HCT116 (cell line): ENCODE measurements around the gene CDH5. TPM values are rescaled to one million over a fixed set of nuclear protein-coding genes. Genes with fewer than 3 reads are reported as not detected.
A peak's percentile ranks its signal among the peaks of the same experiment; 100 is the strongest.

Experiments
- ATAC-seq: fragments of 200-7000 bp; cut with Tn5 transposase; 2 replicates; pipeline ENCODE4 v1.9.1; 2020; ENCODE audit warnings: mild to moderate bottlenecking, moderate library complexity
- BruUV-seq: library from RNA; stranded (reverse); fragments of 400-500 nt; replicated peaks from 2 replicates; lab custom pipeline; 2021; lab: Mats Ljungman, UMichigan
- CTCF ChIA-PET: fragments of 300-600 bp; sonication (Branson Sonifier 250); formaldehyde crosslinking; loops from one replicate; lab custom pipeline; 2021; ENCODE audit warnings: antibody characterized with exemption; lab: Charles Lee
- POLR2A ChIA-PET: fragments of 300-600, 350-600 bp; sonication (Branson Sonifier 250); formaldehyde crosslinking; loops from one replicate; lab custom pipeline; 2021; ENCODE audit warnings: antibody characterized with exemption; lab: Charles Lee
- RAD21 ChIA-PET, 2 experiments: fragments of 300-600 bp; sonication (Branson Sonifier 250); formaldehyde crosslinking; loops; one replicate each; lab custom pipeline; 2023; ENCODE audit warnings: low total read pairs in 2 of 2; ENCODE audit not compliant: uncharacterized antibody in 2 of 2, unreplicated experiment in 2 of 2, low non-redundant PET in 1 of 2; lab: Charles Lee
- DNase-seq: peaks from one replicate; pipeline ENCODE4 v3.0.0-alpha.2; 2010; ENCODE audit warnings: low read depth, low spot score
- H2AFZ ChIP-seq: fragments of 200-600 bp; shearing (Covaris generic), sonication (generic); 2 replicates; pipeline ENCODE4 v1.6.1; 2017; ENCODE audit warnings: low read depth, mixed run types, mixed read lengths, antibody characterized with exemption, low read length; ENCODE audit not compliant: poor library complexity, severe bottlenecking
- H3K27ac ChIP-seq: 2 replicates; pipeline ENCODE4 v1.5.1; 2012; ENCODE audit warnings: low read depth, low read length
- H3K27me3 ChIP-seq: fragments of 200-600 bp; sonication (generic); 2 replicates; pipeline ENCODE4 v1.6.1; 2016; ENCODE audit warnings: mixed run types, low read length, mixed read lengths; ENCODE audit not compliant: insufficient read depth
- H3K36me3 ChIP-seq, 2 experiments: fragments of 200-500 bp in 1 of 2; fragments of 200-600 bp in 1 of 2; sonication (Bioruptor generic) in 1 of 2; sonication (generic) in 1 of 2; 2 replicates each; pipeline versions ENCODE4 v1.5.1 to v1.6.1; 2014 to 2016; ENCODE audit warnings: low read length in 2 of 2, inconsistent platforms in 1 of 2, mixed read lengths in 1 of 2, mixed run types in 1 of 2; ENCODE audit not compliant: insufficient read depth in 2 of 2, control insufficient read depth in 1 of 2
- H3K4me1 ChIP-seq, 2 experiments: fragments of 200-600 bp in 1 of 2; sonication (generic) in 1 of 2; 2 replicates each; pipeline versions ENCODE4 v1.5.1 to v1.6.1; 2012 to 2017; ENCODE audit warnings: low read length in 2 of 2, inconsistent platforms in 1 of 2, mild to moderate bottlenecking in 1 of 2, mixed read lengths in 1 of 2, mixed run types in 1 of 2, moderate library complexity in 1 of 2; ENCODE audit not compliant: insufficient read depth in 2 of 2, control insufficient read depth in 1 of 2
- H3K4me2 ChIP-seq: fragments of 200-600 bp; sonication (generic); 2 replicates; pipeline ENCODE4 v1.6.1; 2017; ENCODE audit warnings: mixed run types, low read length, mixed read lengths
- H3K4me3 ChIP-seq, 2 experiments: fragments of 200-600 bp in 1 of 2; sonication (generic) in 1 of 2; replicated peaks in 1 of 2; 2 replicates each; pipeline ENCODE4 v1.5.1; 2011 to 2016; ENCODE audit warnings: low read length in 2 of 2, control low read depth in 1 of 2, low read depth in 1 of 2, mild to moderate bottlenecking in 1 of 2, mixed read lengths in 1 of 2, mixed run types in 1 of 2
- H3K79me2 ChIP-seq: fragments of 200-600 bp; sonication (generic); 2 replicates; pipeline ENCODE4 v1.6.1; 2017; ENCODE audit warnings: mild to moderate bottlenecking, mixed run types, low read length, moderate library complexity, mixed read lengths; ENCODE audit not compliant: insufficient read depth
- H3K9ac ChIP-seq: fragments of 200-600 bp; sonication (generic); 2 replicates; pipeline ENCODE4 v1.6.1; 2016; ENCODE audit warnings: low read length, mixed read lengths
- H3K9me2 ChIP-seq: fragments of 200-600 bp; sonication (generic), shearing (Covaris generic); 2 replicates; pipeline ENCODE4 v1.6.1; 2017; ENCODE audit warnings: mixed run types, mild to moderate bottlenecking, moderate library complexity; ENCODE audit not compliant: insufficient read depth
- H3K9me3 ChIP-seq, 2 experiments: fragments of 200-500 bp in 1 of 2; fragments of 200-600 bp in 1 of 2; sonication (Bioruptor generic) in 1 of 2; sonication (generic) in 1 of 2; 2 replicates each; pipeline ENCODE4 v1.6.1; 2014 to 2017; ENCODE audit warnings: low read length in 2 of 2, mixed read lengths in 2 of 2, inconsistent platforms in 1 of 2, low read depth in 1 of 2, mild to moderate bottlenecking in 1 of 2, mixed run types in 1 of 2, moderate library complexity in 1 of 2; ENCODE audit not compliant: control insufficient read depth in 1 of 2, insufficient read depth in 1 of 2
- H4K20me1 ChIP-seq: fragments of 200-600 bp; sonication (generic), shearing (Covaris generic); 2 replicates; pipeline ENCODE4 v1.6.1; 2017; ENCODE audit warnings: mixed run types, mild to moderate bottlenecking, moderate library complexity; ENCODE audit not compliant: insufficient read depth
- CBX3 ChIP-seq: IDR thresholded peaks from 2 replicates; pipeline ENCODE4 v1.6.1; 2012; ENCODE audit warnings: low read depth
- CTCF ChIP-seq, 3 experiments: fragments of 200-600 bp in 1 of 3; sonication (generic) in 1 of 3; IDR thresholded peaks in 2 of 3; conservative IDR thresholded peaks in 1 of 3; 2 replicates each; pipeline ENCODE4 v1.5.1; 2012 to 2017; ENCODE audit warnings: low read depth in 2 of 3, low read length in 2 of 3, antibody characterized with exemption in 1 of 3, borderline replicate concordance in 1 of 3, control low read depth in 1 of 3, mild to moderate bottlenecking in 1 of 3, mixed read lengths in 1 of 3, mixed run types in 1 of 3, moderate library complexity in 1 of 3; ENCODE audit not compliant: insufficient read depth in 1 of 3
- ELF1 ChIP-seq: IDR thresholded peaks from 2 replicates; pipeline ENCODE4 v1.6.1; 2012; ENCODE audit warnings: low read depth, borderline replicate concordance
- EZH2 ChIP-seq: fragments of 200-600 bp; sonication (generic); IDR thresholded peaks from 2 replicates; pipeline ENCODE4 v1.6.1; 2017; ENCODE audit warnings: antibody characterized with exemption, mixed run types
- JUND ChIP-seq: IDR thresholded peaks from 2 replicates; pipeline ENCODE4 v1.6.1; 2012
- MAX ChIP-seq: IDR thresholded peaks from 2 replicates; pipeline ENCODE4 v1.6.1; 2012
- RAD21 ChIP-seq: IDR thresholded peaks from 2 replicates; pipeline ENCODE4 v1.6.1; 2012; ENCODE audit warnings: low read depth, mild to moderate bottlenecking
- REST ChIP-seq: IDR thresholded peaks from 2 replicates; pipeline ENCODE4 v1.6.1; 2012; ENCODE audit warnings: low read depth
- SP1 ChIP-seq: IDR thresholded peaks from 2 replicates; pipeline ENCODE4 v1.6.1; 2012; ENCODE audit warnings: low read depth
- SRF ChIP-seq: IDR thresholded peaks from 2 replicates; pipeline ENCODE4 v1.6.1; 2012; ENCODE audit warnings: low read depth
- TCF7L2 ChIP-seq: IDR thresholded peaks from 2 replicates; pipeline ENCODE4 v1.7.0; 2011; ENCODE audit warnings: borderline replicate concordance, inconsistent platforms; ENCODE audit not compliant: insufficient read depth, insufficient read length; ENCODE audit errors: extremely low read depth
- YY1 ChIP-seq: IDR thresholded peaks from 2 replicates; pipeline ENCODE4 v1.6.1; 2011; ENCODE audit warnings: low read length, low read depth, moderate library complexity, mild to moderate bottlenecking; ENCODE audit not compliant: insufficient replicate concordance; ENCODE audit errors: extremely low read depth
- ZBTB33 ChIP-seq: IDR thresholded peaks from 2 replicates; pipeline ENCODE4 v1.6.1; 2011; ENCODE audit warnings: mild to moderate bottlenecking, low read length, moderate library complexity; ENCODE audit not compliant: insufficient replicate concordance; ENCODE audit errors: extremely low read depth
- ZFX ChIP-seq: fragments of 450-650 bp; IDR thresholded peaks from 2 replicates; pipeline ENCODE4 v1.6.1; 2017
- intact Hi-C: fragments of 100-400 bp; cut with micrococcal nuclease; formaldehyde crosslinking; loops from 2 replicates; pipeline ENCODE4 v1.10.0; 2022
- total RNA-seq: library from RNA; stranded (reverse); gene quantifications from one replicate; pipeline ENCODE4 v1.2.1, GENCODE V29; 2021; ENCODE audit not compliant: unreplicated experiment

CDH5 gene
- total RNA-seq, 1 experiment from 2014 or later: 0.15 TPM

GRCh38 chr16:66409156-66409555 lies 42.7 kb downstream of the CDH5 start:
- Histone ChIP-seq H3K27ac (peak overlapping the region; percentile 69; the same call in 1 of the 2 replicates), H2AFZ (no peak overlapping the region)
- no TSS peak for BruUV-seq

More at GRCh38 chr16:66409156-66409555, 42.7 kb downstream of the CDH5 start:
- Histone ChIP-seq H3K4me1 (peaks cover 20 to 37% of the 10 kb centered on the region in 2 experiments), H4K20me1 (no peaks in the 10 kb centered on the region), H3K4me3 (peak overlapping the region; percentile 48 to 57), H3K9ac (peak overlapping the region; percentile 64), H3K4me2 (peak overlapping the region; percentile 82), H3K9me3 (no peaks in the 10 kb centered on the region; a peak in 1 of 4 replicates), H3K27me3 (0 out of 2 replicates have a peak, but pooled peaks cover 3% of the 10 kb centered on the region), H3K79me2 (no peaks in the 10 kb centered on the region), H3K36me3 (no peaks in the 10 kb centered on the region), H3K9me2 (no peaks in the 10 kb centered on the region)
- ChIA-PET CTCF (interaction anchor here (1.5 to 3.8 kb wide), 2 partner anchors 71 to 73 kb away, joined by 5 to 10 read pairs; no protein-coding TSS in a partner anchor), POLR2A (interaction anchor here (0.6 kb wide), 1 partner anchor 224 kb away, joined by 8 read pairs; no protein-coding TSS in a partner anchor), RAD21 (interaction anchor here in 1 of 2 experiments (0.6 kb wide), 1 partner anchor 459 kb away, joined by 3 read pairs; no protein-coding TSS in a partner anchor)
- intact Hi-C loops: loop anchor here (2.0 to 10.0 kb wide), 5 partner anchors 62 to 333 kb away; no protein-coding TSS in a partner anchor
- ATAC-seq (no peak), DNase-seq (no peak)
- TF ChIP-seq ZBTB33 (no peak), CBX3 (0 out of 2 replicates have a peak, but pooled peaks have one; percentile 4), ZFX (no peak), ELF1 (no peak), CTCF (IDR thresholded peaks at IDR 0.05 in 2 of 3, conservative IDR thresholded peaks at IDR 0.05 in 1 of 3; ENCODE audit: borderline replicate concordance in 1 of 3, insufficient read depth in 1 of 3, low read depth in 2 of 3, low read length in 2 of 3) (no peak), REST (no peak), JUND (no peak; the same call in 1 of the 2 replicates), TCF7L2 (no peak), MAX (peak; percentile 13; the same call in 1 of the 2 replicates), YY1 (no peak), SP1 (0 out of 2 replicates have a peak, but pooled peaks have one; percentile 19), EZH2 (no peak), RAD21 (0 out of 2 replicates have a peak, but pooled peaks have one; percentile 11), SRF (no peak)
